GM12878 (cell line): ENCODE results near the gene SLCO4A1. TPM values are rescaled to one million over a fixed set of nuclear protein-coding genes. Genes with fewer than 3 reads are reported as not detected.

Source experiments
- ATAC-seq: fragments of 200-7000 bp; cut with Tn5 transposase; 3 replicates; pipeline ENCODE4 v1.9.1; 2020; ENCODE audit warnings: mild to moderate bottlenecking, moderate library complexity
- BruUV-seq: library from RNA; stranded (reverse); fragments of 400-500 nt; replicated peaks from 2 replicates; lab custom pipeline; 2021; lab: Mats Ljungman, UMichigan
- CTCF ChIA-PET: fragments of 300-600 bp; sonication (Branson Sonifier 250); formaldehyde crosslinking; extraction: SDS; loops from one replicate; lab custom pipeline; 2021; ENCODE audit warnings: inconsistent platforms; lab: Yijun Ruan, JAX
- POLR2A ChIA-PET: fragments of 350-600 bp; formaldehyde crosslinking; extraction: SDS; loops from one replicate; lab custom pipeline; 2021; ENCODE audit warnings: inconsistent platforms; lab: Charles Lee
- RAD21 ChIA-PET: fragments of 300-600 bp; sonication (Branson Sonifier 250); formaldehyde crosslinking; loops from one replicate; lab custom pipeline; 2023; ENCODE audit warnings: antibody characterized with exemption; ENCODE audit not compliant: unreplicated experiment; lab: Charles Lee
- SMC1A ChIA-PET: fragments of 300-600 bp; sonication (Branson Sonifier 250); formaldehyde crosslinking; loops from one replicate; lab custom pipeline; 2023; ENCODE audit not compliant: unreplicated experiment, uncharacterized antibody; lab: Charles Lee
- DNase-seq: peaks from one replicate; pipeline ENCODE4 v3.0.0-alpha.2; 2011; ENCODE audit warnings: low read depth, low spot score
- FAIRE-seq: peaks from 3 replicates; lab custom pipeline; 2011; peaks lifted over from hg19 to GRCh38; lab: Jason Lieb, UNC
- H2AFZ ChIP-seq: 2 replicates; pipeline ENCODE4 v1.6.0; 2011; ENCODE audit warnings: low read depth, low read length, control low read depth; ENCODE audit not compliant: control insufficient read depth
- H3K27ac ChIP-seq: 2 replicates; pipeline ENCODE4 v1.5.1; 2011; ENCODE audit warnings: control low read depth; ENCODE audit not compliant: control insufficient read depth, insufficient read depth
- H3K27me3 ChIP-seq, 2 experiments: replicated peaks in 1 of 2; 2 replicates each; pipeline versions ENCODE4 v1.6.0 to v1.6.1; 2011; ENCODE audit warnings: low read length in 1 of 2; ENCODE audit not compliant: control insufficient read depth in 2 of 2, insufficient read depth in 2 of 2
- H3K36me3 ChIP-seq, 2 experiments: 2 replicates each; pipeline ENCODE4 v1.5.1; 2011; ENCODE audit warnings: low read length in 1 of 2; ENCODE audit not compliant: control insufficient read depth in 2 of 2, insufficient read depth in 2 of 2
- H3K4me1 ChIP-seq: 2 replicates; pipeline ENCODE4 v1.6.1; 2011; ENCODE audit warnings: mild to moderate bottlenecking, low read length, moderate library complexity, mixed read lengths; ENCODE audit not compliant: control insufficient read depth, insufficient read depth
- H3K4me2 ChIP-seq: 2 replicates; pipeline ENCODE4 v1.6.0; 2011; ENCODE audit warnings: control low read depth; ENCODE audit not compliant: control insufficient read depth, insufficient read depth
- H3K4me3 ChIP-seq: fragments of 200-600 bp; sonication (generic); 2 replicates; pipeline ENCODE4 v1.5.1; 2016
- H3K79me2 ChIP-seq: 2 replicates; pipeline ENCODE4 v1.6.0; 2011; ENCODE audit warnings: low read length; ENCODE audit not compliant: control insufficient read depth, insufficient read depth
- H3K9ac ChIP-seq: 2 replicates; pipeline ENCODE4 v1.8.0; 2011; ENCODE audit warnings: low read length, control low read depth, mixed read lengths; ENCODE audit not compliant: control insufficient read depth, insufficient read depth
- H3K9me3 ChIP-seq: replicated peaks from 3 replicates; pipeline ENCODE4 v1.5.1; 2011; ENCODE audit warnings: mild to moderate bottlenecking, low read length; ENCODE audit not compliant: control insufficient read depth, insufficient read depth
- H4K20me1 ChIP-seq: 2 replicates; pipeline ENCODE4 v1.6.0; 2011; ENCODE audit not compliant: control insufficient read depth, insufficient read depth
- BHLHE40 ChIP-seq, 2 experiments: fragments of 450-650 bp in 1 of 2; IDR thresholded peaks; 2 replicates each; pipeline ENCODE4 v1.6.1; 2011 to 2017; ENCODE audit warnings: low read depth in 2 of 2, borderline replicate concordance in 1 of 2, improper control_type of control experiment in 1 of 2, low read length in 1 of 2, mild to moderate bottlenecking in 1 of 2
- SIX5 ChIP-seq: IDR thresholded peaks from 2 replicates; pipeline ENCODE4 v1.6.1; 2011; ENCODE audit warnings: mild to moderate bottlenecking, low read depth, low read length, moderate library complexity; ENCODE audit not compliant: severe bottlenecking
- TARDBP ChIP-seq: IDR thresholded peaks from 2 replicates; pipeline ENCODE4 v1.6.1; 2016; ENCODE audit warnings: borderline replicate concordance
- USF1 ChIP-seq: IDR thresholded peaks from 2 replicates; pipeline ENCODE4 v1.6.1; 2011; ENCODE audit warnings: borderline replicate concordance, low read depth, mild to moderate bottlenecking, moderate library complexity, mixed read lengths, low read length; ENCODE audit not compliant: insufficient read depth; ENCODE audit errors: extremely low read length
- WGBS: methylation state at CpG from one replicate; pipeline ENCODE4 v1.1.6; 2016; ENCODE audit warnings: low lambda C conversion rate; ENCODE audit not compliant: insufficient replicate concordance, insufficient coverage; ENCODE audit errors: missing lambda C conversion rate; 5-methylcytosine and 5-hydroxymethylcytosine counted together
- in situ Hi-C: fragments of 300-500 bp; cut with MboI; formaldehyde crosslinking; loops from 9 replicates; pipeline ENCODE4 v1.14.3; 2018; ENCODE audit warnings: mixed read lengths
- intact Hi-C: fragments of 100-400 bp; cut with micrococcal nuclease; formaldehyde crosslinking; loops from one replicate; pipeline ENCODE4 v1.14.2; 2022; ENCODE audit not compliant: unreplicated experiment
- polyA plus RNA-seq, 11 experiments: library from polyadenylated mRNA; depleted of rRNA in 4 of 11; unstranded in 6 of 11; stranded (reverse) in 5 of 11; fragments of >200 nt; fragmentation: Nextera tagmentation in 4 of 11; fragmentation: Illumina TruSeq in 1 of 11; extraction: Ambion mirVana in 4 of 11; extraction: Trizol in 1 of 11; gene quantifications; 1 replicate in 1 of 11; 2 replicates in 10 of 11; pipeline versions ENCODE4 v1.2.1 to v1.2.3, GENCODE V29; 2011 to 2016; ENCODE audit warnings: inconsistent platforms in 2 of 11, missing spikeins in 2 of 11, low read depth in 1 of 11
- total RNA-seq, 4 experiments: library from RNA; depleted of rRNA in 3 of 4; stranded (reverse); fragments of >200 nt in 3 of 4; fragmentation: Illumina TruSeq in 1 of 4; extraction: Trizol in 1 of 4; gene quantifications; 2 replicates each; pipeline versions ENCODE4 v1.2.1 to v1.2.3, GENCODE V29; 2013 to 2021

The SLCO4A1 gene
- total and polyA plus RNA-seq, 10 of the 15 experiments (the other 5 are each of a cell fraction or from before 2014, with no cell fraction given), result 2.1 to 30.7 (median 12.0) TPM

- H3K9me3 ChIP-seq, result no peaks in the 10 kb centered on the region
- no peak overlapping the region; the same call in 1 of the 2 replicates for H3K27ac ChIP-seq
- H3K4me2 ChIP-seq, result peak overlapping the region; percentile 90
- intact Hi-C loops, result no loop called here
- H2AFZ ChIP-seq, result no peak overlapping the region
- no peaks in the 10 kb centered on the region for H4K20me1 ChIP-seq
- peaks cover 37% of the 10 kb centered on the region for H3K4me1 ChIP-seq
- H3K9ac ChIP-seq, result peak overlapping the region; percentile 22; the same call in 1 of the 2 replicates
- no peak for FAIRE-seq
- no peaks in the 10 kb centered on the region; a peak in 1 of 4 replicates for H3K27me3 ChIP-seq
- TF ChIP-seq SIX5, result no peak
- TF ChIP-seq BHLHE40 (IDR thresholded peaks at IDR 0.05; ENCODE audit: borderline replicate concordance in 1 of 2, low read depth in 2 of 2, low read length in 1 of 2), result peak in 1 of 2 experiments; percentile 45; a peak in 1 of 4 replicates
- TF ChIP-seq TARDBP, result no peak
- TF ChIP-seq USF1, result peak; percentile 11
- peaks cover 56% of the 10 kb centered on the region for H3K79me2 ChIP-seq
- no peak for DNase-seq
- ChIA-PET CTCF (interaction anchor here (0.6 to 3.9 kb wide), 6 partner anchors 7 to 148 kb away, joined by 3 to 16 read pairs (median 6); no protein-coding TSS in a partner anchor), SMC1A (interaction anchor here (0.9 kb wide), 1 partner anchor 26 kb away, joined by 3 read pairs; no protein-coding TSS in a partner anchor), POLR2A (interaction anchor here (0.6 to 3.8 kb wide), 3 partner anchors 21 to 342 kb away, joined by 3 to 19 read pairs (median 19); partner anchors contain the start of genes ADRM1 and MRGBP), RAD21 (interaction anchor here (0.6 to 3.5 kb wide), 5 partner anchors 7 to 1410 kb away, joined by 3 to 22 read pairs (median 4); no protein-coding TSS in a partner anchor)
- peaks cover 0 to 4% of the 10 kb centered on the region in 2 experiments; a peak in 2 of 4 replicates for H3K36me3 ChIP-seq
- WGBS, result 83% methylated on average over 23 of the region's 23 CpGs
- H3K4me3 ChIP-seq, result peak overlapping the region; percentile 14
- no TSS peak for BruUV-seq
- in situ Hi-C loops, result no loop called here
- no peak for ATAC-seq
Observed at GRCh38 chr20:62644044-62644795, 1.9 kb downstream of the SLCO4A1 start.
